Smooth muscle cell (in vitro differentiated cells): ENCODE results near the gene GNMT. TPM values are rescaled to one million over a fixed set of nuclear protein-coding genes. Genes with fewer than 3 reads are reported as not detected.

Experiments
- DNase-seq: peaks from one replicate; lab custom pipeline; 2025; ENCODE audit not compliant: unreplicated experiment; lab: John Stamatoyannopoulos, UW
- H2AFZ ChIP-seq: fragments of 200-600 bp; sonication (generic); 2 replicates; pipeline ENCODE4 v1.6.0; 2016; ENCODE audit warnings: antibody characterized with exemption, low read depth, mild to moderate bottlenecking
- H3F3A ChIP-seq: fragments of 200-600 bp; sonication (generic); 2 replicates; pipeline ENCODE4 v1.6.0; 2017; ENCODE audit warnings: antibody characterized with exemption, low read depth
- H3K27ac ChIP-seq: fragments of 200-600 bp; sonication (generic); 2 replicates; pipeline ENCODE4 v1.5.1; 2016; ENCODE audit warnings: low read depth, mild to moderate bottlenecking
- H3K27me3 ChIP-seq: fragments of 200-600 bp; sonication (generic); 2 replicates; pipeline ENCODE4 v1.6.1; 2016; ENCODE audit warnings: low read depth, mild to moderate bottlenecking
- H3K36me3 ChIP-seq: fragments of 200-600 bp; sonication (generic); 2 replicates; pipeline ENCODE4 v1.5.1; 2016; ENCODE audit warnings: low read depth
- H3K4me1 ChIP-seq: fragments of 200-600 bp; sonication (generic); 2 replicates; pipeline ENCODE4 v1.5.1; 2016; ENCODE audit warnings: low read depth
- H3K4me2 ChIP-seq: fragments of 200-600 bp; sonication (generic); 2 replicates; pipeline ENCODE4 v1.6.0; 2016; ENCODE audit warnings: mild to moderate bottlenecking
- H3K4me3 ChIP-seq: fragments of 200-600 bp; sonication (generic); 2 replicates; pipeline ENCODE4 v1.5.1; 2016; ENCODE audit warnings: mild to moderate bottlenecking
- H3K79me2 ChIP-seq: fragments of 200-600 bp; sonication (generic); 2 replicates; pipeline ENCODE4 v1.6.0; 2016; ENCODE audit warnings: low read depth, mild to moderate bottlenecking
- H3K9ac ChIP-seq: fragments of 200-600 bp; sonication (generic); 2 replicates; pipeline ENCODE4 v1.6.0; 2016; ENCODE audit warnings: low read depth
- H3K9me3 ChIP-seq: fragments of 200-600 bp; sonication (generic); replicated peaks from 2 replicates; pipeline ENCODE4 v1.5.1; 2016; ENCODE audit warnings: low read depth
- H4K20me1 ChIP-seq: fragments of 200-600 bp; sonication (generic); 2 replicates; pipeline ENCODE4 v1.6.0; 2016; ENCODE audit warnings: low read depth
- CTCF ChIP-seq: fragments of 200-600 bp; sonication (generic); IDR thresholded peaks from 2 replicates; pipeline ENCODE4 v1.5.1; 2017; ENCODE audit warnings: borderline replicate concordance, mild to moderate bottlenecking, antibody characterized with exemption; ENCODE audit not compliant: insufficient read depth, poor library complexity, severe bottlenecking
- WGBS: methylation state at CpG from one replicate; pipeline ENCODE4 v1.1.7; 2016; ENCODE audit warnings: low lambda C conversion rate; 5-methylcytosine and 5-hydroxymethylcytosine counted together
- polyA plus RNA-seq: library from polyadenylated mRNA; unstranded; fragments of >200 nt; fragmentation: Nextera tagmentation; extraction: Ambion mirVana; gene quantifications from 2 replicates; pipeline ENCODE4 v1.2.1, GENCODE V29; 2016
- total RNA-seq: library from RNA; depleted of rRNA; stranded (reverse); fragments of >200 nt; gene quantifications from 2 replicates; pipeline ENCODE4 v1.2.3, GENCODE V29; 2014

Gene GNMT
- total and polyA plus RNA-seq, 2 experiments from 2014 or later = not detected

- Histone ChIP-seq H2AFZ (no peak overlapping the region), H3K9ac (no peak overlapping the region), H3K4me3 (no peak overlapping the region), H3F3A (no peaks in the 10 kb centered on the region), H3K4me2 (no peak overlapping the region), H3K27ac (no peak overlapping the region), H3K9me3 (no peaks in the 10 kb centered on the region), H3K79me2 (peaks cover 20% of the 10 kb centered on the region), H3K27me3 (no peaks in the 10 kb centered on the region), H3K36me3 (no peaks in the 10 kb centered on the region), H4K20me1 (no peaks in the 10 kb centered on the region), H3K4me1 (no peaks in the 10 kb centered on the region)
- DNase-seq = no peak
- TF ChIP-seq CTCF = no peak
- whole genome bisulfite sequencing = 97% methylated on average over 13 of the region's 13 CpGs
Observed at GRCh38 chr6:42937548-42938427, 22.8 kb upstream of the GNMT start.

GRCh38 chr6:42938428-42938796 lies 22.1 kb upstream of the GNMT start:
- WGBS = 96% methylated on average over 5 of the region's 5 CpGs
- Histone ChIP-seq H3K9me3 (no peaks in the 10 kb centered on the region), H3K4me2 (no peak overlapping the region), H3K27ac (no peak overlapping the region), H3K27me3 (no peaks in the 10 kb centered on the region), H3K4me1 (no peaks in the 10 kb centered on the region), H3K36me3 (no peaks in the 10 kb centered on the region), H3K4me3 (no peak overlapping the region), H3K9ac (no peak overlapping the region), H2AFZ (no peak overlapping the region), H3F3A (no peaks in the 10 kb centered on the region), H3K79me2 (peaks cover 14% of the 10 kb centered on the region), H4K20me1 (no peaks in the 10 kb centered on the region)
- DNase-seq = no peak
- no peak for TF ChIP-seq CTCF

GRCh38 chr6:42938987-42939809 lies 21.4 kb upstream of the GNMT start:
- no peak for TF ChIP-seq CTCF
- no peak overlapping the region for H3K4me2 ChIP-seq
- no peak for DNase-seq
- no peak overlapping the region for H3K27ac ChIP-seq
- H3F3A ChIP-seq = no peaks in the 10 kb centered on the region
- no peaks in the 10 kb centered on the region for H3K9me3 ChIP-seq
- peaks cover 6% of the 10 kb centered on the region for H3K79me2 ChIP-seq
- no peaks in the 10 kb centered on the region for H3K4me1 ChIP-seq
- H3K4me3 ChIP-seq = no peak overlapping the region
- H3K9ac ChIP-seq = no peak overlapping the region
- no peaks in the 10 kb centered on the region for H3K36me3 ChIP-seq
- WGBS = 93% methylated on average over 9 of the region's 9 CpGs
- H4K20me1 ChIP-seq = no peaks in the 10 kb centered on the region
- no peaks in the 10 kb centered on the region for H3K27me3 ChIP-seq
- no peak overlapping the region for H2AFZ ChIP-seq
